ENCODE measurements around the gene RCAN1. TPM values are rescaled to one million over a fixed set of nuclear protein-coding genes. Genes with fewer than 3 reads are reported as not detected.

RCAN1 gene
- total and polyA plus RNA-seq, 2 of the 13 experiments (the other 11 are each of a cell fraction or from before 2014, with no cell fraction given): 9.4 to 34.1 TPM

DNA sequence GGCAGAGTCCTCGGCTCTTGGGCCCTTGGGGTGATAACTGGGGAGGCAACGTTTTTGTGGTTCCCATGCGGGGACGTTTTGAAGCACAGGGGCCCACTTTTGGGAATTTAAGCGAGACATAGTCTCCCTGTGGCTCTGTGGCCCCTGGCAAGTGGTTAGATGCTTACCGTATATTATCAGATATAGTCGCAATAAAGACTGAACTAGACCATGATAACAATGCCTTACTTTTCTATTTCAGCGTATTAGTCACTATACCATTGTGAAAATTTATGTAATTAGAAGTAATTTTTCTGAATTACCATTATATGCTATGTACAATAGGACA, 538 bp upstream of the RCAN1 start:
- Histone ChIP-seq H3K4me1 (ENCODE audit: insufficient read depth, low read length) (peaks cover 32% of the 10 kb centered on the region), H3K27me3 (ENCODE audit: control insufficient read depth in 1 of 2, insufficient read depth in 2 of 2, low read length in 2 of 2) (peaks cover 0 to 28% of the 10 kb centered on the region in 2 experiments; a peak in 2 of 5 replicates), H3K4me3 (replicated peaks in 1 of 3; ENCODE audit: insufficient read depth in 1 of 3, low read depth in 2 of 3, low read length in 3 of 3) (peak overlapping the region; percentile 40 to 88 (median 58)), H2AFZ (ENCODE audit: low read length) (peak overlapping the region; percentile 70), H3K79me2 (ENCODE audit: insufficient read depth, low read length) (no peaks in the 10 kb centered on the region), H3K36me3 (replicated peaks in 1 of 2; ENCODE audit: control insufficient read depth in 1 of 2, insufficient read depth in 2 of 2, low read length in 2 of 2) (no peaks in the 10 kb centered on the region), H4K20me1 (ENCODE audit: insufficient read depth, low read length) (no peaks in the 10 kb centered on the region), H3K9me3 (ENCODE audit: low read length) (no peaks in the 10 kb centered on the region), H3K9ac (ENCODE audit: insufficient read depth, low read depth, low read length) (peak overlapping the region; percentile 57; the same call in 1 of the 2 replicates), H3K4me2 (ENCODE audit: low read depth, low read length) (peak overlapping the region; percentile 90), H3K27ac (ENCODE audit: extremely low read length, insufficient read depth, low read length) (no peak overlapping the region)
- in situ Hi-C loops (cut with HindIII; ENCODE audit: extremely low pct_ligation_motif_present, low pct_unique_long_range_greater_than_20kb) (no loop called here), intact Hi-C loops (cut with micrococcal nuclease; ENCODE audit: unreplicated experiment) (loop anchor here (1.0 kb wide), 1 partner anchor 93 kb away; no protein-coding TSS in a partner anchor)
- FAIRE-seq (no peak), ATAC-seq (no peak), DNase-seq (ENCODE audit: low spot score) (no peak)
- WGBS (ENCODE audit: low lambda C conversion rate): 0% methylated on average over 4 of the region's 8 CpGs
- BruUV-seq (replicated peaks): no TSS peak
- ChIA-PET CTCF (ENCODE audit: low intra/inter-chr PET ratio, low total read pairs) (no interaction called here), POLR2A (interaction anchor here (0.6 kb wide), 1 partner anchor 93 kb away, joined by 3 read pairs; no protein-coding TSS in a partner anchor)
- TF ChIP-seq SPEN (CRISPR knock-in tag; IDR thresholded peaks at IDR 0.05; ENCODE audit: low read depth) (no peak), RXRA (CRISPR knock-in tag; IDR thresholded peaks at IDR 0.05) (no peak), ERF (CRISPR knock-in tag; IDR thresholded peaks at IDR 0.05) (no peak), BORCS8-MEF2B (CRISPR knock-in tag; IDR thresholded peaks at IDR 0.05) (no peak), TRAFD1 (CRISPR knock-in tag; IDR thresholded peaks at IDR 0.05; ENCODE audit: borderline replicate concordance) (no peak), SMAD1 (CRISPR knock-in tag; IDR thresholded peaks at IDR 0.05; ENCODE audit: borderline replicate concordance, low read depth) (no peak), ZBTB4 (CRISPR knock-in tag; IDR thresholded peaks at IDR 0.05; ENCODE audit: borderline replicate concordance) (no peak), ZNF549 (CRISPR knock-in tag; IDR thresholded peaks at IDR 0.05) (no peak), ZNF597 (CRISPR knock-in tag; IDR thresholded peaks at IDR 0.05) (no peak), KLF15 (CRISPR knock-in tag; IDR thresholded peaks at IDR 0.05; ENCODE audit: borderline replicate concordance) (0 out of 2 replicates have a peak, but pooled peaks have one; percentile 7), ESRRA (CRISPR knock-in tag; IDR thresholded peaks at IDR 0.05; ENCODE audit: low read depth) (no peak), PLSCR1 (CRISPR knock-in tag; IDR thresholded peaks at IDR 0.05; ENCODE audit: borderline replicate concordance) (no peak), BRD4 (CRISPR knock-in tag; IDR thresholded peaks at IDR 0.05) (no peak), ASH2L (IDR thresholded peaks at IDR 0.05; ENCODE audit: insufficient read length, low read depth, low read length) (peak; percentile 15), CC2D1A (CRISPR knock-in tag; IDR thresholded peaks at IDR 0.05) (no peak), MED13 (CRISPR knock-in tag; IDR thresholded peaks at IDR 0.05) (no peak)
- TF ChIP-seq, protein P1, sequence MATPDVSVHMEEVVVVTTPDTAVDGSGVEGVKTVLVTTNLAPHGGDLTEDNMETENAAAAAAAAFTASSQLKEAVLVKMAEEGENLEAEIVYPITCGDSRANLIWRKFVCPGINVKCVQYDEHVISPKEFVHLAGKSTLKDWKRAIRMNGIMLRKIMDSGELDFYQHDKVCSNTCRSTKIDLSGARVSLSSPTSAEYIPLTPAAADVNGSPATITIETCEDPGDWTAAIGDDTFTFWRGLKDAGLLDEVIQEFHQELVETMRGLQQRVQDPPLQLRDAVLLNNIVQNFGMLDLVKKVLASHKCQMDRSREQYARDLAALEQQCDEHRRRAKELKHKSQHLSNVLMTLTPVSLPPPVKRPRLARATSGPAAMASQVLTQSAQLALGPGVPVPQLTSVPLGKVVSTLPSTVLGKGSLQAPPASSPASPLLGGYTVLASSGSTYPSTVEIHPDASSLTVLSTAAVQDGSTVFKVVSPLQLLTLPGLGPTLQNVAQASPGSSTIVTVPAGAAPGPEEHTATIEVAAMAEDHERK (CRISPR knock-in tag; IDR thresholded peaks at IDR 0.05; ENCODE audit: low read depth): 0 out of 2 replicates have a peak, but pooled peaks have one; percentile 6

Data from HepG2 (cell line).